ENCODE results near the gene ETS1. TPM values are rescaled to one million over a fixed set of nuclear protein-coding genes. Genes with fewer than 3 reads are reported as not detected.

ETS1 gene
- polyA plus RNA-seq, 1 experiment = 32.3 TPM

GRCh38 chr11:128521682-128522054 is 65.7 kb downstream of the ETS1 start:
- Histone ChIP-seq H3K27me3 (ENCODE audit: control insufficient read depth, insufficient read depth, low read length) (no peaks in the 10 kb centered on the region), H3K27ac (ENCODE audit: low read depth, low read length) (peak overlapping the region; percentile 92), H3K4me3 (ENCODE audit: low read depth, low read length) (peak overlapping the region; percentile 86), H3K9me3 (ENCODE audit: control insufficient read depth, insufficient read depth, low read length) (no peaks in the 10 kb centered on the region)
- POLR2A ChIA-PET = interaction anchor here (0.7 to 1.5 kb wide), 3 partner anchors 10 to 101 kb away, joined by 3 to 5 read pairs (median 4); no protein-coding TSS in a partner anchor
- CTCF ChIA-PET = interaction anchor here (0.9 to 6.2 kb wide), 6 partner anchors 11 to 241 kb away, joined by 4 to 45 read pairs (median 6); no protein-coding TSS in a partner anchor
- no peak for TF ChIP-seq CTCF (IDR thresholded peaks at IDR 0.05; ENCODE audit: low read depth, low read length)
- no peak for DNase-seq (ENCODE audit: low read depth, low spot score)

- no peak for DNase-seq (ENCODE audit: low read depth, low spot score)
- H3K9me3 ChIP-seq (ENCODE audit: control insufficient read depth, insufficient read depth, low read length) = no peaks in the 10 kb centered on the region
- TF ChIP-seq CTCF (IDR thresholded peaks at IDR 0.05; ENCODE audit: low read depth, low read length) = no peak
- CTCF ChIA-PET = interaction anchor here (0.7 to 6.2 kb wide), 8 partner anchors 10 to 358 kb away, joined by 3 to 45 read pairs (median 5); no protein-coding TSS in a partner anchor
- H3K27ac ChIP-seq (ENCODE audit: low read depth, low read length) = peak overlapping the region; percentile 92
- H3K4me3 ChIP-seq (ENCODE audit: low read depth, low read length) = peak overlapping the region; percentile 86
- POLR2A ChIA-PET = interaction anchor here (0.5 to 1.0 kb wide), 4 partner anchors 9 to 227 kb away, joined by 3 to 7 read pairs (median 4); no protein-coding TSS in a partner anchor
- no peaks in the 10 kb centered on the region for H3K27me3 ChIP-seq (ENCODE audit: control insufficient read depth, insufficient read depth, low read length)
These were observed 66.3 kb downstream of the ETS1 start for GRCh38 chr11:128520888-128521681.

GRCh38 chr11:128520206-128520887 is 67.0 kb downstream of the ETS1 start:
- Histone ChIP-seq H3K4me3 (ENCODE audit: low read depth, low read length) (peak overlapping the region; percentile 86), H3K27ac (ENCODE audit: low read depth, low read length) (no peak overlapping the region), H3K27me3 (ENCODE audit: control insufficient read depth, insufficient read depth, low read length) (no peaks in the 10 kb centered on the region), H3K9me3 (ENCODE audit: control insufficient read depth, insufficient read depth, low read length) (no peaks in the 10 kb centered on the region)
- ChIA-PET POLR2A (interaction anchor here (0.5 to 0.6 kb wide), 2 partner anchors 175 to 226 kb away, joined by 3 to 7 read pairs; no protein-coding TSS in a partner anchor), CTCF (interaction anchor here (0.7 to 6.2 kb wide), 7 partner anchors 10 to 362 kb away, joined by 3 to 45 read pairs (median 4); no protein-coding TSS in a partner anchor)
- TF ChIP-seq CTCF (IDR thresholded peaks at IDR 0.05; ENCODE audit: low read depth, low read length) = no peak
- no peak for DNase-seq (ENCODE audit: low read depth, low spot score)

GRCh38 chr11:128519338-128519737 is 68.0 kb downstream of the ETS1 start:
- ChIA-PET CTCF (interaction anchor here (0.7 to 6.2 kb wide), 8 partner anchors 61 to 361 kb away, joined by 3 to 45 read pairs (median 4); no protein-coding TSS in a partner anchor), POLR2A (interaction anchor here (1.7 kb wide), 1 partner anchor 10 kb away, joined by 8 read pairs; no protein-coding TSS in a partner anchor)
- no peak for TF ChIP-seq CTCF (IDR thresholded peaks at IDR 0.05; ENCODE audit: low read depth, low read length)
- Histone ChIP-seq H3K27me3 (ENCODE audit: control insufficient read depth, insufficient read depth, low read length) (no peaks in the 10 kb centered on the region), H3K9me3 (ENCODE audit: control insufficient read depth, insufficient read depth, low read length) (no peaks in the 10 kb centered on the region), H3K27ac (ENCODE audit: low read depth, low read length) (no peak overlapping the region), H3K4me3 (ENCODE audit: low read depth, low read length) (peak overlapping the region; percentile 86)
- DNase-seq (ENCODE audit: low read depth, low spot score) = no peak

All from AG04450 (cell line).